Measurements from ENCODE around the gene PDE7B. TPM values are rescaled to one million over a fixed set of nuclear protein-coding genes. Genes with fewer than 3 reads are reported as not detected.
A peak's percentile ranks its signal among the peaks of the same experiment; 100 is the strongest.

PDE7B gene
- total and polyA plus RNA-seq, 2 of the 8 experiments (the other 6 are each of a cell fraction or from before 2014, with no cell fraction given) = not detected

DNA sequence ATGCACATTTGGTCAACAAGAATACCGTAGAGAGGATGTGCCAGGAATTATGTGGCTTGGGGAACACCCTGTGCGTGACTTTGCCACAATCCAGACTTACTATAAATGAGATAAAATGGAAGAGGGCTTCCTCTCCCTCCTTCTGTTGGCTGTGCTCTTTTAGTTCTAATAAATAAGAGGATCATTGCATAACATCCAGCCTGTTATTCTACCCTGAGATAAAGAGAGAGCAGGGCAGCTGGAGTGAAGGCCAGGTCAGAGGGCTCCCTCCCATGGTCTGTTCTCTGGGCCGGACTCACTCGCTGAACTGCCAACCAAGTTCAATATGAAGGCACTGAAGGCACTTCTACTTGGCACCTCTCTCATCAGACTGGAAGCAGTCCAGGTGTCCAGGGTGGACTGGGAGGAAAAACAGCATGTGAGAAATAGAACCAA, 306.9 kb downstream of the PDE7B start:
- FAIRE-seq = no peak
- POLR2A ChIA-PET (ENCODE audit: partially characterized antibody) = no interaction called here
- Histone ChIP-seq H2BK5ac (ENCODE audit: low read depth, low read length) (no peak overlapping the region), H3K79me1 (ENCODE audit: low read depth, low read length) (no peaks in the 10 kb centered on the region), H3K27ac (ENCODE audit: low read depth, low read length) (no peak overlapping the region), H4K91ac (replicated peaks; ENCODE audit: insufficient read length, low read length) (no peak overlapping the region), H4K5ac (ENCODE audit: insufficient read length, low read depth, low read length) (no peak overlapping the region), H3K4me1 (replicated peaks in 1 of 4; ENCODE audit: control insufficient read depth in 3 of 4, insufficient read depth in 4 of 4, low read length in 3 of 4) (no peaks in the 10 kb centered on the region), H3K23me2 (ENCODE audit: low read depth, low read length) (no peaks in the 10 kb centered on the region; the same call in 1 of the 2 replicates), H2AFZ (ENCODE audit: low read length) (no peak overlapping the region), H2BK120ac (replicated peaks; ENCODE audit: low read depth, low read length) (no peak overlapping the region), H3K23ac (ENCODE audit: insufficient read length) (no peak overlapping the region), H3K36me3 (ENCODE audit: control insufficient read depth in 2 of 4, insufficient read depth in 4 of 4, low read length in 3 of 4) (no peaks in the 10 kb centered on the region), H2AK5ac (ENCODE audit: low read depth, low read length) (no peak overlapping the region), H3K18ac (ENCODE audit: extremely low read depth, low read length) (no peak overlapping the region), H3K4me3 (ENCODE audit: extremely low read depth in 1 of 4, insufficient read depth in 2 of 4, low read depth in 3 of 4, low read length in 4 of 4) (no peak overlapping the region), H4K20me1 (replicated peaks in 1 of 2; ENCODE audit: control insufficient read depth in 1 of 2, insufficient read depth in 2 of 2, low read length in 2 of 2) (no peaks in the 10 kb centered on the region), H2BK15ac (ENCODE audit: low read length) (no peak overlapping the region), H3K79me2 (ENCODE audit: control insufficient read depth in 1 of 2, insufficient read depth in 2 of 2, low read length in 2 of 2) (no peaks in the 10 kb centered on the region), H3K9ac (replicated peaks in 1 of 4; ENCODE audit: extremely low read depth in 1 of 4, low read depth in 3 of 4, low read length in 3 of 4) (no peak overlapping the region), H4K8ac (ENCODE audit: extremely low read depth, insufficient read depth, low read length) (no peak overlapping the region), H3K9me3 (ENCODE audit: insufficient read depth in 2 of 2, low read depth in 1 of 2, low read length in 1 of 2) (peaks cover 0 to 2% of the 10 kb centered on the region in 2 experiments; a peak in 1 of 4 replicates), H2BK12ac (ENCODE audit: low read depth, low read length) (no peak overlapping the region), H3K14ac (ENCODE audit: insufficient read length) (no peak overlapping the region), H3K4me2 (ENCODE audit: insufficient read depth in 1 of 2, low read depth in 2 of 2, low read length in 2 of 2) (no peak overlapping the region), H3K4ac (replicated peaks; ENCODE audit: insufficient read length, low read depth, low read length) (no peak overlapping the region), H2BK20ac (ENCODE audit: low read length) (no peak overlapping the region), H3K27me3 (replicated peaks in 1 of 4; ENCODE audit: control insufficient read depth in 3 of 4, extremely low read depth in 1 of 4, insufficient read depth in 3 of 4, low read length in 3 of 4) (no peaks in the 10 kb centered on the region), H3K56ac (replicated peaks; ENCODE audit: insufficient read length, low read depth, low read length) (no peak overlapping the region)
- WGBS, 2 experiments (ENCODE audit: extremely low coverage in 1 of 2, insufficient coverage in 1 of 2, insufficient read length in 1 of 2, insufficient replicate concordance in 2 of 2, low coverage in 1 of 2, low lambda C conversion rate in 2 of 2, missing lambda C conversion rate in 1 of 2) = 98% methylated on average over 4 of the region's 4 CpGs; no CpG with 5 or more reads in 1 of the 2 experiments
- no peak for DNase-seq (ENCODE audit: low read depth in 1 of 2, low spot score in 2 of 2)
- CTCF ChIA-PET (ENCODE audit: partially characterized antibody) = no interaction called here
- no peak for TF ChIP-seq POLR2A (IDR thresholded peaks at IDR 0.05; ENCODE audit: control extremely low read depth in 1 of 2, low read depth in 2 of 2, low read length in 2 of 2)
- peak in 1 of 2 experiments; percentile 12; a peak in 1 of 4 replicates for TF ChIP-seq RAD21 (IDR thresholded peaks at IDR 0.05 in 1 of 2, conservative IDR thresholded peaks at IDR 0.05 in 1 of 2; ENCODE audit: low read depth in 2 of 2, low read length in 2 of 2)

Measured in H1 (cell line).